ENCODE measurements around the gene GLA. TPM values are rescaled to one million over a fixed set of nuclear protein-coding genes. Genes with fewer than 3 reads are reported as not detected.

Gene GLA
- total and polyA plus RNA-seq, 8 donors: 6.4 to 25.6 (median 17.6) TPM; not detected in 1

GRCh38 chrX:101409043-101409442, 1.3 kb upstream of the GLA start:
- H3K36me3 ChIP-seq: peaks cover 3 to 21% (median 14%) of the 10 kb centered on the region in 4 donors
- WGBS, 5 donors: 0 to 35% (median 2%) methylated on average over 6 of the region's 6 CpGs
- H3K4me3 ChIP-seq: peak overlapping the region; percentile 44 to 62 (median 50)
- peaks cover 0 to 4% (median 0%) of the 10 kb centered on the region in 4 donors for H3K9me3 ChIP-seq
- intact Hi-C loops (cut with DNase I; ENCODE audit: low total_unique reads): no loop called here
- H3K27me3 ChIP-seq: no peaks in the 10 kb centered on the region
- peak overlapping the region in 4 of 5 donors; percentile 89 to 95 (median 91) for H3K27ac ChIP-seq
- H3K4me1 ChIP-seq: peaks cover 0 to 49% (median 17%) of the 10 kb centered on the region in 4 donors
- no peak for TF ChIP-seq POLR2A (IDR thresholded peaks at IDR 0.05)
- TF ChIP-seq POLR2AphosphoS5 (IDR thresholded peaks at IDR 0.05): no peak
- TF ChIP-seq EP300 (IDR thresholded peaks at IDR 0.05): no peak
- no peak for TF ChIP-seq CTCF (IDR thresholded peaks at IDR 0.05)
- DNase-seq: peak in 1 of 2 donors; percentile 23

DNA sequence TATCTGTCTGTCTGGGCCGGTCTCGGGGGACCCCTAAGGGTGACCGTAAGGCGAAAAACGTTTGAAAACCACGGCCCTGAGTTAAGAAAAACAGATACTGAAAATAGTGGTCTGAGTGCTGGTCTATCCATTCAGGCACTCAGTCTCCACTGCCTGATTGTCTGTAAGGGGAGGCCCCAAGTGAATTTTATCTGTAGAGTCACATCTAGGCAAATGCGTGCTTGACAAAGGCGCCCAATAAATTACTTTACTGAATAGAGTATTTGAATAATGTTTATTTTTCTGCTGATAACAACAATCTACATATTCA, 762 bp upstream of the GLA start:
- Histone ChIP-seq H3K4me3 (peak overlapping the region; percentile 44 to 62 (median 50)), H3K4me1 (peaks cover 0 to 49% (median 17%) of the 10 kb centered on the region in 4 donors), H3K27me3 (no peaks in the 10 kb centered on the region), H3K36me3 (peaks cover 3 to 20% (median 14%) of the 10 kb centered on the region in 4 donors), H3K9me3 (peaks cover 0 to 4% (median 0%) of the 10 kb centered on the region in 4 donors), H3K27ac (peak overlapping the region; percentile 73 to 95 (median 90))
- intact Hi-C loops (cut with DNase I; ENCODE audit: low total_unique reads): no loop called here
- 0 to 34% (median 15%) methylated on average over 7 to 8 of the region's 8 CpGs for WGBS, 5 donors
- no peak for TF ChIP-seq POLR2AphosphoS5 (IDR thresholded peaks at IDR 0.05)
- TF ChIP-seq POLR2A (IDR thresholded peaks at IDR 0.05): no peak
- no peak for TF ChIP-seq EP300 (IDR thresholded peaks at IDR 0.05)
- no peak for TF ChIP-seq CTCF (IDR thresholded peaks at IDR 0.05)
- no peak for DNase-seq

DNA sequence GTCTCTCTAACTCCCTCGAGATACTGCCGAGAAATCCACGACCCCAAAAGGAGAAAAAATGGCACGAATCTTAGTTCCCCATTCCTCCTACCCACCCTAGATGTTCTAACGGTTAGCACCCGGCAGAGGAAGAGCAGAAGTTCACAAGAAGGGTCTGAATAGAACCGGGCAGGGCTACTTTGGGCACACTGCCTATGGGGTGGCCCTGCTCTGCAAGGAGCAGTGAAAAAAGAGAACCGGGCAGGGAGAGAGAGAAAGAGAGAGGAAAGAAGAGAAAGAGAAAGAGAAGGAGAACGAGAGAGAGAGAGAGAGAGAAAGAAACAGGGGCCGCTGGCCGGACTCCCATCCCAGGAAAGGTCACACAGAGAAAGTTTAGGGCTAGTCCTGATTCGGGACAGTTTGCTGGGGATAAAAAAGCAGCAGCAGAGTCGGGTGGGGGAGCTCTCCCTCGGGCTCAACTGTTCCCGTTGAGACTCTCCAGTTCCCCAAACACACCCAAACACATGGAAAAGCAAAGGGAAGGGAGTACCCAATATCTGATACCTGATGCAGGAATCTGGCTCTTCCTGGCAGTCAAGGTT, 468 bp downstream of the GLA start:
- Histone ChIP-seq H3K4me3 (peak overlapping the region; percentile 51 to 62 (median 56)), H3K27me3 (no peaks in the 10 kb centered on the region), H3K9me3 (peaks cover 0 to 4% (median 0%) of the 10 kb centered on the region in 4 donors), H3K4me1 (peaks cover 0 to 40% (median 14%) of the 10 kb centered on the region in 4 donors), H3K36me3 (peaks cover 0 to 17% (median 10%) of the 10 kb centered on the region in 4 donors), H3K27ac (peak overlapping the region; percentile 86 to 95 (median 90))
- 0 to 23% (median 16%) methylated on average over 12 to 15 of the region's 15 CpGs for WGBS, 5 donors
- DNase-seq: peak in 1 of 2 donors; percentile 34
- no peak for TF ChIP-seq EP300 (IDR thresholded peaks at IDR 0.05)
- no peak for TF ChIP-seq POLR2A (IDR thresholded peaks at IDR 0.05)
- intact Hi-C loops (cut with DNase I; ENCODE audit: low total_unique reads): no loop called here

GRCh38 chrX:101399825-101400224, 7.9 kb downstream of the GLA start:
- intact Hi-C loops (cut with DNase I; ENCODE audit: low total_unique reads): no loop called here
- Histone ChIP-seq H3K36me3 (peaks cover 0 to 41% (median 26%) of the 10 kb centered on the region in 4 donors), H3K27ac (no peak overlapping the region), H3K4me3 (no peak overlapping the region), H3K4me1 (no peaks in the 10 kb centered on the region), H3K27me3 (peaks cover 0 to 4% (median 0%) of the 10 kb centered on the region in 3 donors), H3K9me3 (no peaks in the 10 kb centered on the region)
- WGBS, 5 donors: 83 to 94% (median 88%) methylated on average over 4 of the region's 4 CpGs
- TF ChIP-seq POLR2AphosphoS5 (IDR thresholded peaks at IDR 0.05) (no peak), POLR2A (IDR thresholded peaks at IDR 0.05) (no peak), EP300 (IDR thresholded peaks at IDR 0.05) (no peak), CTCF (IDR thresholded peaks at IDR 0.05) (no peak)
- no peak for DNase-seq

DNA sequence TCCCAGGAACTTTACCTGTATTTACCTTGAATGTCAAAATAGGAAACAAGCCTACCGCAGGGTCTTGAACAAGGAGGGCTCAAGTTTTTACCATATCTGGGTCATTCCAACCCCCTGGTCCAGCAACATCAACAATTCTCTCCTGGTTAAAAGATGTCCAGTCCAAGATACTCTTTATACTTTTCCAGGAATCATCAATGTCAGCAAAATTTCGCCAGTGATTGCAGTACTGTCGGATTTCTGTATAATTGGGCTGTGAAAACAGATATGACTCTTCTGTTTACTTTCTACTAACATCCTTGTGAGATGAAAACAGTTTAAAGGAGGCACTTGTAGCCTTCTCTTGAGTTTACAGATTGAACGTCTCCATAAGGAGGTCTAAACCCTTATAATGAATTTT, 9.0 kb downstream of the GLA start:
- intact Hi-C loops (cut with DNase I; ENCODE audit: low total_unique reads): no loop called here
- Histone ChIP-seq H3K9me3 (no peaks in the 10 kb centered on the region), H3K27ac (no peak overlapping the region), H3K36me3 (peaks cover 0 to 41% (median 28%) of the 10 kb centered on the region in 4 donors), H3K4me1 (no peaks in the 10 kb centered on the region), H3K4me3 (no peak overlapping the region), H3K27me3 (peaks cover 0 to 4% (median 0%) of the 10 kb centered on the region in 3 donors)
- 63 to 94% (median 85%) methylated on average over 4 of the region's 4 CpGs for WGBS, 5 donors
- no peak for DNase-seq
- TF ChIP-seq POLR2AphosphoS5 (IDR thresholded peaks at IDR 0.05) (no peak), POLR2A (IDR thresholded peaks at IDR 0.05) (no peak), EP300 (IDR thresholded peaks at IDR 0.05) (no peak), CTCF (IDR thresholded peaks at IDR 0.05) (no peak)

All from stomach (tissue), 9 donors.